HG03025 (cell line): ENCODE data around the gene OTOA.
"Not testable (repeated sequence)": the region's sequence is repeated elsewhere in the genome, so short reads cannot be mapped to it uniquely, and the experiment has no call there.

Experiments used
- ATAC-seq: cut with Tn5 transposase; IDR thresholded peaks from one replicate; pipeline ENCODE4 v1.9.1; 2021; ENCODE audit warnings: mild to moderate bottlenecking, moderate library complexity; ENCODE audit not compliant: unreplicated experiment, low FRiP score

Gene OTOA

DNA sequence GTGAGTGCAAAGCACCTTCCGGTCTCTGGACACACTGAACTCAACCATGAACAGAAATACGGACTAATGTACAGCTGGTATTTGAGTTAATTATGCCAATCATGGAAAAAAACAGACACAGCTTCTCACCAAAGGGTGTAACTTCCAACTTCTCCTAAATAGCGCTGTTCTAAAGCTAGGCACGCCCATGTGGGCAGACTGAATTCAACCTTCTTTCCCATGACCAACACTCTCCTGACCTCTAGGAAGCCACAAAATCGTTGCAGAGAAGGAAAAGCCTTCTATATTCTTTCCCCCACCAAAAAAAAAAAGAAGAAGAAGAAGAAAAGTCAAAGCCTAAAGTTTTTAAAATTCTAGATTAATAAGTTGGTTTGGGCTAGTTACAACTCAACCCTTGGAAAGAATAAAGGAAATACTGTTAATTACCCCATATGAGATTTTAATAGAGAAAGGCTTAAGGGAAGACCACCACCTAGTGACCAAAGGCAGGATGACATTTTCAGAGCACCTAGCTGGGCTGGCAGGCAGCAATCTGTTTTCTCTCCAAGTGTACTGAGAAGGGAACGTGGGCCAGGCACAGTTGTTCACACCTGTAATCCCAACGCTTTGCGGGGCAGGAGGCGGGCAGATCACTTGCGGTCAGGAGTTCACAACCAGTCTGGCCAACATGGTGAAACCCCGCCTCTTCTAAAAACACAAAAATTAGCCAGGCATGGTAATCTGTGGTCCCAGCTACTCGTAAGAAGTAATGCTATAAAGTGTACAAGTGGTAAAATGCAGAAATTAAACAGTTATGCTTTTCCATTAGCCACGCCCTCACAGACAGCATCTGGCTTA is 138.0 kb downstream of the OTOA start:
- not testable (repeated sequence) for ATAC-seq

DNA sequence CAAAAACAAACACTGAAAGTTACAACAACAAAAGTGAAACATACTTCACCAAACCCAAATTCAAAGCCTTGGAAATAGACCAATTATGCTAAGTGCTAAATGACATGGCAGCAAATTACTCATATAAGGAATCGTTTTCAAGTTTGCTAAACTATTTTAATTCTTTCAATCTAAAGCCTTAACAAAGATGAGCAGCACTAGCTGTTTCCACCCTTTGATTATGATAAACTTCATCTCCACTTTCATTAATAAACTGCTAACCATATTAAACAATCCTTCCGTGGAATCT is 138.6 kb downstream of the OTOA start:
- not testable (repeated sequence) for ATAC-seq
